Stimulated activated naive CD8-positive, alpha-beta T cell treated with anti-CD3 and anti-CD28 coated beads, Interleukin-15, Interleukin-2, amounts not matched to agents 100 U/mL and 50 U/mL, for 24 hours (primary cell): ENCODE data around the gene CTPS1.

ENCODE experiments used
- ATAC-seq: fragments of 150-1000 bp; cut with Tn5 transposase; one replicate; pipeline ENCODE4 v1.10.0; 2021
- DNase-seq: peaks from one replicate; pipeline ENCODE4 v3.0.0; 2021

CTPS1 gene

GRCh38 chr1:40966417-40966816 lies 13.1 kb upstream of the CTPS1 start:
- DNase-seq: no peak
- no peak for ATAC-seq

- no peak for DNase-seq
- ATAC-seq: no peak
Observed at GRCh38 chr1:40969445-40969844, 10.1 kb upstream of the CTPS1 start.

- ATAC-seq: no peak
- DNase-seq: no peak
Observed at GRCh38 chr1:40971966-40972365, 7.5 kb upstream of the CTPS1 start.

GRCh38 chr1:40973912-40974311 lies 5.6 kb upstream of the CTPS1 start:
- ATAC-seq (no peak), DNase-seq (no peak)

- ATAC-seq (no peak), DNase-seq (no peak)
Observed at GRCh38 chr1:40974945-40975344, 4.6 kb upstream of the CTPS1 start.

GRCh38 chr1:40976952-40977690 lies 2.4 kb upstream of the CTPS1 start:
- DNase-seq (no peak), ATAC-seq (no peak)

GRCh38 chr1:40977716-40978115 lies 1.8 kb upstream of the CTPS1 start:
- ATAC-seq (no peak), DNase-seq (no peak)

- DNase-seq (no peak), ATAC-seq (no peak)
Observed at GRCh38 chr1:40978886-40979240, 633 bp upstream of the CTPS1 start.

- ATAC-seq (peak; percentile 3), DNase-seq (no peak)
Observed at GRCh38 chr1:40980068-40980452, 564 bp downstream of the CTPS1 start.

GRCh38 chr1:40980453-40981121 lies 1.1 kb downstream of the CTPS1 start:
- peak; percentile 1 for ATAC-seq

GRCh38 chr1:40981691-40982448 lies 2.4 kb downstream of the CTPS1 start:
- ATAC-seq (no peak), DNase-seq (no peak)

More at GRCh38 chr1:40980453-40981121, 1.1 kb downstream of the CTPS1 start:
- peak; percentile 62 for DNase-seq

GRCh38 chr1:40982721-40983120 lies 3.2 kb downstream of the CTPS1 start:
- DNase-seq (no peak), ATAC-seq (no peak)

- DNase-seq: no peak
- ATAC-seq: no peak
Observed at GRCh38 chr1:40983286-40983685, 3.8 kb downstream of the CTPS1 start.

GRCh38 chr1:40984066-40984465 lies 4.6 kb downstream of the CTPS1 start:
- ATAC-seq: no peak
- no peak for DNase-seq

GRCh38 chr1:40984531-40984930 lies 5.0 kb downstream of the CTPS1 start:
- DNase-seq (no peak), ATAC-seq (no peak)

- no peak for ATAC-seq
- DNase-seq: no peak
Observed at GRCh38 chr1:40985161-40985560, 5.7 kb downstream of the CTPS1 start.

- DNase-seq (no peak), ATAC-seq (no peak)
Observed at GRCh38 chr1:40985875-40986274, 6.4 kb downstream of the CTPS1 start.

GRCh38 chr1:40986328-40986783 lies 6.9 kb downstream of the CTPS1 start:
- no peak for ATAC-seq
- no peak for DNase-seq

GRCh38 chr1:40986956-40987355 lies 7.5 kb downstream of the CTPS1 start:
- DNase-seq (no peak), ATAC-seq (no peak)

GRCh38 chr1:40987439-40988276 lies 8.2 kb downstream of the CTPS1 start:
- DNase-seq: no peak
- no peak for ATAC-seq

GRCh38 chr1:40988280-40988679 lies 8.8 kb downstream of the CTPS1 start:
- ATAC-seq: no peak
- DNase-seq: no peak

GRCh38 chr1:40989066-40989465 lies 9.6 kb downstream of the CTPS1 start:
- DNase-seq: no peak
- ATAC-seq: no peak
